GM19238 (cell line): ENCODE results near the gene PNPLA1.

ENCODE experiments used
- DNase-seq: peaks from one replicate; pipeline ENCODE4 v3.0.0; 2011; ENCODE audit warnings: low spot score; ENCODE audit not compliant: insufficient read length

Gene PNPLA1

DNA sequence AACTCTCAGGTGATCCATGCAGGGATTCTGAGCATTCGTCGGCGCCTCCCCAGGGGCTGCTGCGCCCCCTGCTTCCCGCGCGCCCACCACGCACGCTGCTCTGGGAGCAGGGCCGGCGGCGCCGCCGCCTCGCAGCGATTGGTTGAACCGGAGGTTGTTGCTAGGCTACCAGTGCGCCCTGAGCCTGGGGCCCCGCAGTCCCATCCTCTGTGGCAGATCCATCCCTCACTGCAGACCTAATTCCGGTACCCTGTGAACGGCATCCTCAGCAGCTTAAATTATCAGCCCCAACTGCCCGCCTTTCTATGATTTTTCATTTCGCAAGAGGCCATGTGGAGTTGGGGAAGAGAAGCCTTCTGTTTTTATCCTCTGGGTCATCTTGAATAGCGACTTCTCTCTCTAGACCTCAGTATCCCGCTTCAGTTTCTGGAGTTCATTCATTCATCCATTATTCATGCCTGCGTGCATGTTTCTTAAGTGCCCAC is 15.4 kb downstream of the PNPLA1 start:
- DNase-seq, result no peak

DNA sequence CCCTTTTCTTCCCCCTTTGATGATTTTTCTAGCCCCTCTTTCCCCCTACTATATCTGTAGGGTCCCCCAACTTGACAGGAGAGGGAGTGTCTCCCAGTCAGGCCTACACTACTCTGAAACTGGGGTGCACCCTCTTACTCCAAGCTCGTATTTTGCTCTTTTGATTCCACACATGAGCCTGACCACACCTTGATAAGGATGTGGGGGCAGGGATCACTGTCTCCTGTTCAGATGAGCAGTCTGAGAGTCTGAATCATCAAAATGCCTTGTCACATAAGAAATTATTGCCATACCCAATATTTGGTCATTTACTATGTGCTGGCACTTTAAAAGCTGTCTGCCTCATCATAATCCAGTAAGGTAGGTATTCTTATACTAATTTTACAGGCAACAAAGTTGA is 15.9 kb downstream of the PNPLA1 start:
- no peak for DNase-seq

DNA sequence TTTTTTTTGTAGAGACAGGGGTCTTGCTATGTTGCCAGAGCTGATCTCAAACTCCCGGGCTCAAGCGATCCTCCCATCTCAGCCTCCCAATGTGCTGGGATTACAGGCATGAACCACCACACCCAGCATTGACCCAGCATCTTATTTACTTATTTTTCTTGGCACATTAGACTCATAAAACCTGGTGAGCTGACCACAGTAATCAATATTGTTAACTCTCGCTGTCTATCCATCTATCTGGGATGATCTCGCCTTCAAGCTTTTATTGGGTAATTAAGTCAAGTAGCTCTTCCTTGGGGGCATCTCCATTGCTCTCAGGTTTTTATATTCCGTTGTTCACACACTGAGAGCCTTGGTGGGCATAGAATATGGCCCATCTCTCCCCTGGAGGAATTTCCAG is 17.0 kb downstream of the PNPLA1 start:
- no peak for DNase-seq

DNA sequence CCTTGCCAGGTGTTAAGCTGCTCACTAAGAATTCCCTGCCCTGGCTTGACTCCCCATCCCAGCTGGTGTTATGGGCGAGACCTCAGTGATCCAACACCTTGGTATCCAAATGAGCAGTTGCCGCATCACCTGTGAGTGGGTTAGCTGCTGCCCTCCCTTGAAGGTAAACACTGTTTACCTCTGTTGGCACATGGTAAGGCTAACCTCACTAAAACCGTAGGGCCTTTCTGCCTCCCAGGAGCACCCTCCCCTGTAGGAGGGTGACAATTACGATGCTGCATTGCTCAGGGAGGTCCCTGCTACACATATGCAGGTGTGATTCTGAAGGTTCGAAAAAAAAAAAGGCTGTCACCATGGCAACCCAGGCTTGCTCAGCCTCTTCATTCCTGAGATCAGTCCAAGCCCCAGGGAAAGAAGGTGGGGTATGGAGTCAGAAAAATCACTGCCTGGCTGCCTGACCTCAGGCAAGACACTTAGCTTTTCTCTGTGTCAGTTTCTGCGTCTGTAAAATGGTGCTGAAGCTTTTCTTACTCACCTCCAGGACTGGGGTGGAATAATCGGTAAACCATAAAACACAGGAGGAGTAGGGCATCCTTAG is 19.5 kb downstream of the PNPLA1 start:
- no peak for DNase-seq

DNA sequence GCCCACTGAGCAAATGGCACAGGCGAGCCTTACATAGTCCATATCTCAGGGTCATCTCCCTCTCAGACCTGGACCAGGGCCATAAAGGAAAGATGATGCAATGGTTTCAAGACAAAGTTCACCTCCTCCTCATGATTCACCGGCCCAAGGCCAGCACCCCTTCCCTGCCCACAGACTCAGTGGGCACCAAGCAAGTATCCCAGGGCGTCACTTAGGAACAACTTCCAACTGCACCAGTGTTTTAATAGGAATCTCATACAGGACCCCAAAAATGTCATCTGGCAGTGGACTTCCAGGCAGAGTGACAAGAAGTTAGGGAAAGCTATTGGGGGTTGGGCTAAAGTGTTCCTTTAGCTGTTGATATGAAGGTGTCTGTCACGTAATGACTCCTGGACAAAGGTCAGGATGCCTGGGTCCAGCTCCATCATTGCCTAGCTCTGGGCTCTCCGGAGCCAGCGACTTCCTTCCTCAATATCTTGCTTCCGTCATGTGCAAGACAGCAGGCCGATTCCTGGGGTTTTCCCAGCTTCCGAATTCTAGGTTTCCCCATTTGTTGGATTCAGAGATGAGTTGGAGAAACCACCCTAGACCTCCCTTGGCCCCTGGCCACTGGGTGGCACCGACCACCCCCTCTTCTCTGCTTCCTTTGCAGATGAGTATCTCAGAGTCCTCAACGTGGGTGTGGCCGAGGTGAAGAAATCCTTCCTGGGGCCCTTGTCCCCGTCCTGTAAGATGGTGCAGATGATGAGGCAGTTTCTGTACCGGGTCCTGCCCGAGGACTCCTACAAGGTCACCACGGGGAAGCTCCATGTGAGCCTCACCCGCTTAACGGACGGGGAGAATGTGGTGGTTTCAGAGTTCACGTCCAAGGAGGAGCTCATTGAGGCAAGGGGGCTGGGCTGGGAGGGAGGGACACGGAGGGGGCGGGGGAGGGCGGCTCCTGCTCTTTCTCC is 21.1 kb downstream of the PNPLA1 start:
- DNase-seq, result no peak

DNA sequence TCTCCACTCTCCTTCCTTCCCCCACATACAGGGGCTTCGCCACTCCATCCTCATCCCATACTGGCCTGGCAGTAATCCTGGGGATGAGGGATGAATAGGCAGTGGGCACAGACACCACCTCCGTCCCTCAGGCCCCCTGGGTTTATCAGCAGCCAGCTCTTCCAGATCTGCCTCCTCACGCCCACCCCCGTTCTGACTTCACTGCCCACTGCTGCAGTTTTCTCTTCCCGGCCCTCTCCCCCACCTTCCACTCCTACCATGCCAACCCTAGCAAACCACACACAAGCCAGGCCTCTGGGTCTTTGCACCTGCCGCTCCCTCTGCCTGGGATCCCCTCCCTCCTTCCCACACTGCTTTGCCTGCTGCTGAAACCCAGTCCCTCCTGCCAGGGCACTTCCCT is 22.3 kb downstream of the PNPLA1 start:
- DNase-seq, result no peak

DNA sequence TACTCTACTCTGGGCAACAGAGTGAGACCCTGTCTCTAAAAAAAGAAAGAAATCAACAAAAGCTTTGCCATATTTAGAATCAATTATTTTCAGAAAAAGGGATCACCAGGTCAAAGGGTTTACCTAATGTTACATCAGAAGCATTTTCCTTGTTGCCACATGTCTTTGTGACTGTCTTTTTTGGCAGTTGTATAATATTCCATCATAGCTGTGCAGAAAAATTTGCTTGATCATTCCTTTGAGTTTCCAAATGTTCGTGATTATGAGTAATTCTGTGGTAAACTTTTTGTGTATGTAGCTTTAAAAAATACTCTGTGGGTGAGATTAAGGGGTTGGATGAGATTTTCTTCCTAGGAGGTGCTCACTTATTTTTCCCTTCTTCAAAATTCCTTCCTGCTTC is 26.4 kb downstream of the PNPLA1 start:
- no peak for DNase-seq

DNA sequence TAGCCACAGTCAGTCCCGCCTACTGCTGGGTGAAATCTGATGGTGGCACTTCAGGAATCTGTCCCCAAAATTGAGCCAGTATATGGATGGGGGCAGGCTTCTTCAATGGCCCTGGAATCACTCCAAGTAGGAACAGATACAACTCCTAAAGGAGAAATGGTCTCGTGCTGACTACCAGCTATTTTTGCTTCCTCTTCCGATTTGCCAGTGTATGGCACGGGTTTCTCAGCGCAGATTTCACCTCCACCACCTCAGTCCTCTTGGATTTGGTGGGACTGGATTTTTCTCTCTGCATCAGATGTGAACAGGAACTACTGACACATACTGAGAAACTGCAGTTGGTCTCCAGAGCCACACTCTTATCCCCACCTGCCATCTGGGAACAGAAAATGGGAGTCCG is 27.2 kb downstream of the PNPLA1 start:
- no peak for DNase-seq

DNA sequence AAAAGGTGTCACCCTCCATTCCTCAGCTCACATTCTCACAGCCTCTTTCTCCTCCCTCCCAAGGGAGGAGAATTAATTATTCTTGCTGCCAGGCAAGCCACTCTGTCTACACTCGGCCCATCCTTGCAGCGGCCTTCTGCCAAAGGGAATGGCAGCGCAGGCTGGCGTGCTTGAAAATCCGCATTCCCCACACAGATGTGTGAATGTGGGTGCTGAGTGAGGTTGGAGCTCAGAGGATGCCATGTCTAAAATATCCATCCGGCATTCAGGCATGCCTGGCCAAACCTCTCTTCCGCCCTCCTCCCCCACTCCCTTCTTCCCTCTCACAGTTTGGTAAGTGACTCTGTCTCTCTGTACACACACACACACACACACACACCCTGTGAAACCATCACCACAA is 27.7 kb downstream of the PNPLA1 start:
- DNase-seq, result no peak

DNA sequence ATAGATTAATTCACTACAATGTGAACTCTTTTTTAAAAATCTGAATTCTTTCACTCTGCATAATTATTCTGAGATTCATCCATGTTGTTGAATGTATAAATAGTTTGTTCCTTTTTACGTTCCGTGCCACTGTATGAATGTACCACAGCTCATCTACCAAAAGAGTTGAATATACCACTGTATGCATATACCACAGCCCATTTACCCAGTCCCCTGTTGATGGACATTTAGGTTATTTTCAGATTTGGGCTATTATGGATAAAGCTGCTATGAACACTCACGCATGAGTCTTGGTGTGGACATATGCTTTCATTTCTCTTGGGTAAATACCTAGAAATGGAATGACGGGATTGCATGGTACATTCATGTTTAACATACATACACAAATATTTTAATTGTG is 28.2 kb downstream of the PNPLA1 start:
- DNase-seq, result no peak

DNA sequence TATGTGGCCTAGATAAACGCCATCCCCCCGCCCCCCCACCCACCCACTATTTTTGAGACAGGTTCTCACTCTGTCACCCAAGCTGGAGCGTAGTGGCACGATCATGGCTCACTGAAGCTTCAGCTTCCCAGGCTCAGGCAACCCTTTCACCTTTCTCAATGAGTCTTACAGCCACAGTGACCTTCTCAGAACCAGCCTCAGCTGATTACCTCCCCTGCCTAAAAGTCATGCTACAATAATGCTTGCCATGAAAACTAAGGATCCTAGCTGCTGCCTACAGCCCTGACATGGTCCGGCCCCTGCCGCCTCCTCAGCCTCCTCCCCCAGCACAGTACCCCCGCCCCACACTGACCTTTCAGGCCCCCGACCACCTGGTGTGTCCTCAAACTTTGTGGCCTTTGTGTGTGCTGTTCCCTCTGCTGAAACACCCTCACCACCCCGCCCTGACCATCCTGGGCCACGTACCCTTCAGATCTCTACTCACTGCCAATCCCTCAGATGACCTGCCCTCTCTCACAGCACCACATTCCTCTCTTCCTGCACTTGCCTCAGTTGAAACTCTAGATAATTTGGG is 31.3 kb downstream of the PNPLA1 start:
- DNase-seq, result no peak

DNA sequence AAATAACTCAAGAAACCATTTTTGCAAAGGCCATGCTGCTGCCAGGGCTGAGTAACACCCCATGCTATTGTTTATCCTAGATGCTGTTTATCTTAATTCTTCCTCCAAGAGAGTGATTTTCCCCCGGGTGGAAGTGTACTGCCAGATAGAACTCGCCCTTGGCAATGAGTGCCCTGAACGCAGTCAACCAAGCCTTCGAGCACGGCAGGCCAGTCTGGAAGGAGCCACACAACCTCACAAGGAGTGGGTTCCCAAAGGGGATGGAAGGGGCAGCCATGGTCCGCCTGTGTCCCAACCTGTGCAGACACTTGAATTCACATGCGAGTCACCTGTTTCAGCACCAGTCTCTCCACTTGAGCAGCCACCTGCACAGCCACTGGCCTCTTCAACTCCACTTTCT is 31.9 kb downstream of the PNPLA1 start:
- no peak for DNase-seq

DNA sequence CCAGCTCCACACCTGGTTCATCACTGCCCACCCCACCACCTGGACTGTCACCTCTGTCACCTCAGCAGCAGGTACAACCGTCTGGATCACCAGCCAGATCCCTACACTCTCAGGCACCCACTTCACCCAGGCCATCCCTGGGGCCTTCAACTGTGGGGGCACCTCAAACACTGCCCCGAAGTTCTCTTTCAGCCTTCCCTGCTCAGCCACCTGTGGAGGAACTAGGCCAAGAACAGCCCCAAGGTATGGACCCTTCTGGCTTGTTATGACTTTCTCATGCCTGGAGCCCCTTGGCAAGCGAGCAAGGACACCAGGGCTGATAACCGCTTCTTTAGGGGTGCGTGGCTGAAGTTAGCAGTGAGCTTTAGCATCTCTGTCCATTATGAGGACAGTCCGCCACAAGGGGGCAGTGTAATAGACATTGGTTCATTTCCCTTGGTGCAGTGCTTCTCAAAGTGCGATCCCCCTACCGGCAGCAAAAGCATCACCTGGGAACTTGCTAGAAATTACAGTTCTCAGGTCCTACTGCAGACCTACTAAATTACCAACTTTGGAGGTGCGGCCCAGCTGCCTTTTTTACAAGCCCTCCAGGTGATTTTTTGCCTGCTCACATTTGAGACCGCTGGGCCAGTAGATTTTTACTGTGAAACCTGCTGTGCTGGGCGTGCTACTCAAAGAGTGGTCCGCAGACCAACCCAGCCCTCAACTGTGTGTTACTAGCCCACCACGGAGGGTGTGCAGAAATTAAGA is 32.5 kb downstream of the PNPLA1 start:
- DNase-seq, result peak; percentile 71

DNA sequence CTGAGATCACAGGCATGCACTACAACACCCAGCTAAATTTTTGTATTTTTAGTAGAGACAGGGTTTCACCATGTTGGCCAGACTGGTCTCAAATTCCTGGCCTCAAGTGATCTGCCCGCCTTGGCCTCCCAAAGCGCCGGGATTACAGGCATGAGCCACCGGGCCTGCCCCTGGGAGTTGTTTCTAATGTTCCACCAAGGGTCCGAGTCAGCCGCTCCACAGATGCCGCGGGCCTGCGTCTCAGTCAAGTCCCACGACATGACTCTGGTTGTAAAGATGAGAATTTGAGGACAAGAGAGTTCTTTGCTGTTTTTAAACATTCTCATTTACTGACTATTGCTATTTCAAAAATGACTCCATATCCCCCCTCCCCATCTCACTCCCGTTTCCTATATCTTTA is 36.0 kb downstream of the PNPLA1 start:
- DNase-seq, result no peak

DNA sequence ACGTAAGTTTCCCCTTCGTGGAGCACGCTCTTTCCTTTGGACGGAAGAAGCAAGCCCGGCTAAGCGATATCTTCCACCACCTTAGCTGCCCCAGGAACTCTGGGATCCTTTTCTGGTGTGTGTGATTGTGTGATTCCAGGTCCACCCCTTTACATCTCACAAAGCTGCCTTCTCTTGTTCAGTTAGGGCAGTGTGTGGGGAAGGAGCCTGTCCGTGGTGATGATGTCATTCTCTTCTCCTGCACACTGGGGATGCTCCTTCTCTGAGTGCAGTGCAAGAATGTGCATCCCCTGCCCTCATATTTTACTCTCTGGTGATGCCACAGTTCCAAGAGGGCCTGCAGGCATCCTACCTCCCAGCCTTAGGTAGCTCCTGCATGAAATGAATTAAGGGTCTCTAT is 36.5 kb downstream of the PNPLA1 start:
- DNase-seq, result no peak

DNA sequence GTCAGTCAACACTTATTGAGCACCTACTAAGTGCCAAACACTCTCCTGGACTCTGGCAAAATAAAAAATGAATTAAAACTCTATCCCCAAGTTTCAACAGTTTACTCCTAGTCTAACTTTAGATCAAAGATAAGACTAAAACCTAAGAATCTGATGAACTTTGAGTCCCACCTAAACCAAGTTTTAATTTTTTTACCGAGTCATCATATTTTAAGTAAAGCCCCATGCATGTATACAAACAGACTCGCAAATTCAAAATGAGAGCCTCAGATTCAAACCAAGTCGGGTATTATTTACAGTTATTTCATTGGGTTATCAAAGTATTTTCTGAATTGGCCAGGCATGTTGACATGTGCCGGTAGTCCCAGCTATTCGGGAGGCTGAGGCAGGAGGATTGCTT is 38.7 kb downstream of the PNPLA1 start:
- DNase-seq, result no peak

DNA sequence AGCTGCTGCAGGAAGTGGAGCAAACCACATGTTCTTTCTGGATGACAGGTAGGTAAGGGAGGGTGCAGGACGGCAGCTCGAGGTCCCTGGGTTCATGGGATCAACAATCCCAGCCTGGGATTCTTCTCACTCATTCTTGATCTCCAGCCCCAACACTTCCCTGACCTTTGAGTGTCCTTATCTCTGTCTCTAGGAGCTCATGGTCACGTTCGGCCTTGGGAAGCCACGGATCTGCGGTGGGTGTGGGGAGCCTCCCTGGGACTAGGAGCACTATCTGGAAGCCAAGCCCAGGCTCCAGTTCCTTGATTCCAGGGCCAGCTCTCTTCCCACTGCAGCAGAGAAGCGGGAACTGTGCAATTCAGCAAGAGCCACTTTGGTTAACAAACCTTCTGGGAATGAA is 39.3 kb downstream of the PNPLA1 start:
- DNase-seq, result no peak

DNA sequence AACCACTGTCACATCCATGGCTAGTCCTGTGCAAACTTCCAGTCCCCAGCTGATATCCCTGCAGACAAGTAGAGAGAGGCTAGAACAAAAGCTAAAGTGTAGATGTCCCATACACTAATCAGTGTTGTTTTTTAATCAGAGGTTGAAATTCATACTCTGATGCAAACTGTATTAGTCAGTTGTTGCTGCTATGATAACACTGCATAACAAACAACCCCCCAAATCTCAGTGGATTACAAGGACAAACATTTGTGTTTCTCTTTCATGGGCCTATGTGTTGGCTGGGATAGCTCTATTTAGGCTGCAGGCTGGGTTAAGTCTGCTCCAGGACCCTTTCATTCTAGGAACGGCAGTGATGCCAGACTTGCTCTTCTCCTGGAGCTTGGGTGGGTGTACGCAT is 40.0 kb downstream of the PNPLA1 start:
- DNase-seq, result no peak

DNA sequence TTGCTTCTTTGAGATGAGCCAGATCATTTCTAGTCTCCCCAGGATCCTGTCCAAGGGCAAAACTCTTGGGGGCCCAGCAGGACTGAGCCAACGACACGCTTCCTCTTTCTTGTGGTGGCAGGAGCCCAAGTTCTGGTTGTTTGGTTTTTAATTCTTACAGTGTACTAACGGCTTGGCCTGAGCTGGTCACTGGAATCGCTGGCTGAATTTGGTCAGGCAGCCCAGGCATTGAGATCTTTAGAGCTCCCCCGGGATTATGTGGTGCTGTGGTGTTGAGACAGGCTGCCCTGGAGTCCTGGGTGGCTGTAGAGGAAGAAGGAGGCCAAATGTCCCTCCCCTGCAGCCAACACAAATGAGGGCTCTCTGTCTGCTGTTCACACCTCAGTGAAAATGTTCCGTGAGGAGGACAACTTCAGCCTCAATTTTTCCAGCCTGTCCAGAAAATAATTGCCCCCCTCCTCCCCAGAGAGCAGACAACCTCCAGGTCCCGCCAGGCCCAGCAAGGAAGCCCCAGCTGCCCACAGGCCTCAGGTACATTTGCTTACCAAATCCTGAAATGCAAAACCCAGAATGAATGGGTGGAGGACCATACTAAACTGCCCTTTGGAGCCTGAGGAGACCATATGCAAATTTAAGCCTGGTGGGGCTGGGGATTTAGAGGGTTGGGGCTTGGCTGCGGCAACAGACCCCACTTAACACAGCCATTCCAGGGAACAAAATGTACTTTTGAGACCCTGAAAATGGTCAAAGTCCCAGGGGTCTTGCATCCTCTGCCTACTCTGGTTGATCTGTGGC is 43.2 kb downstream of the PNPLA1 start:
- peak; percentile 40 for DNase-seq

DNA sequence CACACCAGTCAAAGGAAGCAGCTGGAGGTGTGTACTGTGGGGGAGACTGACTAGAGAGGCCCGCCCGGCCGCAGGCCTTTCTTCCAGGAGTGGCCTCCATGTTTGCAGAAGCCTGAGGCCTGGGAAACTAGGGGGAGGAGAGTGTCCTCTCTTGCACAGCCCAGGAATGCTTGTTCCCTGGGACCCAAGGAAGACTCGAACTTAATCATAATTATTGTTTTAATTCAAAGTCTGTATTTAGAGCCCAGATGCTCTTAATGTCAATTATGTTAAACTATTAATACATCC is 43.7 kb downstream of the PNPLA1 start:
- DNase-seq, result no peak
